SK-N-SH (cell line): Measurements from ENCODE around the gene PPP1CA. TPM values are rescaled to one million over a fixed set of nuclear protein-coding genes. Genes with fewer than 3 reads are reported as not detected.

Experiments
- CTCF ChIA-PET: fragments of 300-600, 350-600 bp; formaldehyde crosslinking; extraction: SDS; loops from one replicate; lab custom pipeline; 2021; lab: Yijun Ruan, JAX
- POLR2A ChIA-PET: fragments of 350-600 bp; sonication (Branson Sonifier 250); formaldehyde crosslinking; extraction: SDS; loops from one replicate; lab custom pipeline; 2020; ENCODE audit warnings: antibody characterized with exemption, inconsistent platforms; lab: Yijun Ruan, JAX
- DNase-seq: peaks from one replicate; pipeline ENCODE4 v3.0.0; 2012
- H2AFZ ChIP-seq: fragments of 200-600 bp; sonication (generic); 2 replicates; pipeline ENCODE4 v1.8.1; 2016; ENCODE audit warnings: antibody characterized with exemption, mild to moderate bottlenecking, low read depth
- H3F3A ChIP-seq: fragments of 200-600 bp; sonication (generic); replicated peaks from 2 replicates; pipeline ENCODE3; 2016; ENCODE audit warnings: antibody characterized with exemption, mild to moderate bottlenecking; ENCODE audit not compliant: insufficient read depth
- H3K27ac ChIP-seq, 2 experiments: fragments of 200-500 bp in 1 of 2; fragments of 200-600 bp in 1 of 2; sonication (Bioruptor generic) in 1 of 2; sonication (generic), shearing (Covaris generic) in 1 of 2; 2 replicates each; pipeline versions ENCODE4 v1.5.1 to v1.6.1; 2014 to 2016; ENCODE audit warnings: low read depth in 2 of 2, inconsistent platforms in 1 of 2, low read length in 1 of 2, mild to moderate bottlenecking in 1 of 2, mixed read lengths in 1 of 2
- H3K27me3 ChIP-seq: fragments of 200-600 bp; sonication (generic), shearing (Covaris generic); 2 replicates; pipeline ENCODE4 v1.6.1; 2016; ENCODE audit warnings: mixed run types; ENCODE audit not compliant: insufficient read depth
- H3K36me3 ChIP-seq, 2 experiments: fragments of 200-500 bp in 1 of 2; fragments of 200-600 bp in 1 of 2; sonication (Bioruptor generic) in 1 of 2; sonication (generic) in 1 of 2; replicated peaks in 1 of 2; 2 replicates each; pipeline versions ENCODE3 to v1.5.1; 2014 to 2016; ENCODE audit warnings: low read length in 1 of 2, mild to moderate bottlenecking in 1 of 2; ENCODE audit not compliant: insufficient read depth in 2 of 2, control insufficient read depth in 1 of 2
- H3K4me1 ChIP-seq, 2 experiments: fragments of 200-500 bp in 1 of 2; fragments of 200-600 bp in 1 of 2; sonication (Bioruptor generic) in 1 of 2; sonication (generic), shearing (Covaris generic) in 1 of 2; 2 replicates each; pipeline versions ENCODE4 v1.5.1 to v1.6.1; 2014 to 2016; ENCODE audit warnings: low read depth in 1 of 2, low read length in 1 of 2, mixed run types in 1 of 2; ENCODE audit not compliant: insufficient read depth in 2 of 2, control insufficient read depth in 1 of 2
- H3K4me2 ChIP-seq: fragments of 200-600 bp; sonication (generic), shearing (Covaris generic); 2 replicates; pipeline ENCODE4 v1.6.1; 2017; ENCODE audit warnings: mixed run types
- H3K4me3 ChIP-seq, 2 experiments: fragments of 200-500 bp in 1 of 2; fragments of 200-600 bp in 1 of 2; sonication (Bioruptor generic) in 1 of 2; sonication (generic), shearing (Covaris generic) in 1 of 2; 2 replicates each; pipeline versions ENCODE4 v1.5.1 to v1.8.1; 2014 to 2016; ENCODE audit warnings: low read depth in 2 of 2, inconsistent platforms in 1 of 2, low read length in 1 of 2, mild to moderate bottlenecking in 1 of 2, mixed read lengths in 1 of 2, moderate library complexity in 1 of 2
- H3K79me2 ChIP-seq: fragments of 200-600 bp; sonication (generic); 2 replicates; pipeline ENCODE4 v1.8.1; 2017; ENCODE audit warnings: mild to moderate bottlenecking; ENCODE audit not compliant: insufficient read depth
- H3K9ac ChIP-seq: fragments of 200-600 bp; sonication (generic); 2 replicates; pipeline ENCODE4 v1.6.1; 2017; ENCODE audit warnings: mixed run types
- H3K9me2 ChIP-seq: fragments of 200-600 bp; sonication (generic); 2 replicates; pipeline ENCODE4 v1.6.1; 2017; ENCODE audit warnings: mixed run types
- H3K9me3 ChIP-seq: fragments of 200-600 bp; sonication (generic); 2 replicates; pipeline ENCODE4 v1.6.1; 2017; ENCODE audit warnings: mixed run types, mild to moderate bottlenecking, moderate library complexity
- H4K20me1 ChIP-seq: fragments of 200-600 bp; sonication (generic); 2 replicates; pipeline ENCODE4 v1.6.1; 2017; ENCODE audit warnings: mild to moderate bottlenecking, mixed run types; ENCODE audit not compliant: insufficient read depth
- CHD2 ChIP-seq: fragments of 150-350 bp; IDR thresholded peaks from 2 replicates; pipeline ENCODE4 v1.6.1; 2018; ENCODE audit warnings: low read length; ENCODE audit not compliant: partially characterized antibody
- ELF1 ChIP-seq: IDR thresholded peaks from 2 replicates; pipeline ENCODE4 v1.4.0; 2012
- GABPA ChIP-seq: IDR thresholded peaks from 2 replicates; pipeline ENCODE4 v1.4.0; 2012; ENCODE audit warnings: low read depth, mild to moderate bottlenecking
- JUND ChIP-seq: IDR thresholded peaks from 2 replicates; pipeline ENCODE4 v1.4.0; 2012
- MXI1 ChIP-seq: IDR thresholded peaks from 2 replicates; pipeline ENCODE4 v1.6.1; 2012; ENCODE audit warnings: mild to moderate bottlenecking, low read depth, low read length, improper control_type of control experiment
- NRF1 ChIP-seq: IDR thresholded peaks from 2 replicates; pipeline ENCODE4 v1.6.1; 2012; ENCODE audit warnings: low read depth, mild to moderate bottlenecking, low read length
- RCOR1 ChIP-seq: fragments of 150-350 bp; IDR thresholded peaks from 2 replicates; pipeline ENCODE4 v1.6.1; 2017; ENCODE audit warnings: antibody characterized with exemption, low read length
- RXRA ChIP-seq: IDR thresholded peaks from 2 replicates; pipeline ENCODE4 v1.4.0; 2012; ENCODE audit warnings: low read depth, mild to moderate bottlenecking, borderline replicate concordance
- SMC3 ChIP-seq: IDR thresholded peaks from 2 replicates; pipeline ENCODE4 v1.6.1; 2012; ENCODE audit warnings: low read depth, low read length, improper control_type of control experiment
- TAF1 ChIP-seq: IDR thresholded peaks from 2 replicates; pipeline ENCODE4 v1.6.1; 2012; ENCODE audit warnings: low read depth, mild to moderate bottlenecking, low read length, moderate library complexity, borderline replicate concordance
- TCF12 ChIP-seq: IDR thresholded peaks from 2 replicates; pipeline ENCODE4 v1.4.0; 2012
- TEAD4 ChIP-seq: IDR thresholded peaks from 2 replicates; pipeline ENCODE4 v1.4.0; 2012; ENCODE audit warnings: mild to moderate bottlenecking, borderline replicate concordance; ENCODE audit not compliant: insufficient read depth
- USF1 ChIP-seq: IDR thresholded peaks from 2 replicates; pipeline ENCODE4 v1.4.0; 2012; ENCODE audit warnings: low read depth, borderline replicate concordance
- YY1 ChIP-seq: IDR thresholded peaks from 2 replicates; pipeline ENCODE4 v1.4.0; 2012; ENCODE audit warnings: low read depth, mild to moderate bottlenecking
- WGBS: methylation state at CpG from one replicate; pipeline ENCODE4 v1.1.6; 2017; ENCODE audit warnings: low lambda C conversion rate; 5-methylcytosine and 5-hydroxymethylcytosine counted together
- polyA plus RNA-seq, 3 experiments: library from polyadenylated mRNA; depleted of rRNA; stranded (reverse); fragments of >200 nt; gene quantifications; 2 replicates each; pipeline ENCODE4 v1.2.3, GENCODE V29; 2012
- TF ChIP-seq, protein P1 (sequence below): fragments of 200-600 bp; sonication (generic); IDR thresholded peaks from 2 replicates; pipeline ENCODE4 v1.6.1; 2017; ENCODE audit warnings: antibody characterized with exemption, mild to moderate bottlenecking, moderate library complexity
- TF ChIP-seq, protein P2 (sequence below): fragments of 150-350 bp; IDR thresholded peaks from 2 replicates; pipeline ENCODE4 v1.6.1; 2016; ENCODE audit warnings: mild to moderate bottlenecking, low read depth, low read length

PPP1CA gene
- polyA plus RNA-seq, 1 of the 3 experiments (the other 2 are of a cell fraction), result 261 TPM

DNA sequence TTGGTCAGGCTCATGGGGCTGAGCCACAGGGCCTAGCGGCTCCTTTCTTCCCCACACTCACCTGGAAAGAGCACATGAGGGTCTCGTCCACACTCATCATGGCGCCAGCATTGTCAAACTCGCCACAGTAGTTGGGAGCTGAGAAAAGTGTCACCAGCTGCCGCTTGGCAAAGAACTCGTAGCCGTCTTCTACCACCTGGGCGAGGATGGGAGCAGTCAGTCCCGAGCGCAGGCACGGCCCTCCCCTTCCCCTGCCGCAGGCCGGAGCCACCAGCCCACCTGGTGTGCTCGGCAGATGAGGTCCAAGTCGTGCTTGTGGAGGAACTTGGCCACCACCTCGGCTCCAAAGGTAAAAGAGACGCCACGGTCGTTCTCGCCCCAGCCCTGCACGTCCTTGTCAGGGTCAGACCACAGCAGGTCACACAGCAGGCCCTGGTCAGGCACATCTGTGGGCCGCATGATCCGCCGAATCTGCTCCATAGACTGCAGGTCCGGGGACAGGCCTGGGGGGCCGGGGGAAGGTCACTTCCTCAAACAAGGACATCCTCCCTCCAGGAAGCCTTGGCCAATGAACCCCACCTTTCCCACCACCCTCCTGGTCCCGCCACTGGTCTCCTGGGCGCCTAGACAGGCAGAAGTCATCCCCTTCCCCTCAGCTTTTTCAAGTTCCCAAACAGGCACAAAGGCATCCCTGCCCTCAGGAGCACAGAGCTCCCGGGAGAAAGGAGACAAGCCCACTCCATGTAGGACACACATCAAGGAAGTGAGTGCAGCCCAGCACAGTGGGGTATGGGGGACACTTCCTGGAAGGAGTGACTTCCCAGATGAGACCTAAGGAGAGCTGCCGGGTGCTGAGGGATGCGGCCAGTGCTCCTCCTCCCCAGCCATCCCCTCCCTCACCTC, 2.7 kb downstream of the PPP1CA start:
- Histone ChIP-seq H3K79me2 (peaks cover 25% of the 10 kb centered on the region), H3K36me3 (peaks cover 8 to 22% of the 10 kb centered on the region in 2 experiments), H3K27me3 (no peaks in the 10 kb centered on the region), H3K27ac (no peak overlapping the region), H4K20me1 (peaks cover 14% of the 10 kb centered on the region), H3K9me2 (no peaks in the 10 kb centered on the region), H3K4me2 (no peak overlapping the region; the same call in 1 of the 2 replicates), H3K9me3 (no peaks in the 10 kb centered on the region), H3K4me3 (no peak overlapping the region), H3F3A (peaks cover 5% of the 10 kb centered on the region), H3K9ac (no peak overlapping the region), H3K4me1 (peaks cover 9 to 17% of the 10 kb centered on the region in 2 experiments; a peak in 2 of 4 replicates), H2AFZ (no peak overlapping the region)
- ChIA-PET POLR2A (interaction anchor here (0.5 kb wide), 1 partner anchor 15 kb away, joined by 7 read pairs; no protein-coding TSS in a partner anchor), CTCF (interaction anchor here (4.1 to 4.9 kb wide), 2 partner anchors 16 to 70 kb away, joined by 29 to 32 read pairs; partner anchors contain the start of gene TMEM134)
- TF ChIP-seq TEAD4 (no peak), MXI1 (no peak), TCF12 (no peak), GABPA (no peak), YY1 (no peak), TAF1 (no peak), NRF1 (no peak), USF1 (no peak), JUND (no peak), CHD2 (no peak), RCOR1 (no peak), RXRA (no peak), SMC3 (no peak), ELF1 (no peak)
- TF ChIP-seq, protein P1, sequence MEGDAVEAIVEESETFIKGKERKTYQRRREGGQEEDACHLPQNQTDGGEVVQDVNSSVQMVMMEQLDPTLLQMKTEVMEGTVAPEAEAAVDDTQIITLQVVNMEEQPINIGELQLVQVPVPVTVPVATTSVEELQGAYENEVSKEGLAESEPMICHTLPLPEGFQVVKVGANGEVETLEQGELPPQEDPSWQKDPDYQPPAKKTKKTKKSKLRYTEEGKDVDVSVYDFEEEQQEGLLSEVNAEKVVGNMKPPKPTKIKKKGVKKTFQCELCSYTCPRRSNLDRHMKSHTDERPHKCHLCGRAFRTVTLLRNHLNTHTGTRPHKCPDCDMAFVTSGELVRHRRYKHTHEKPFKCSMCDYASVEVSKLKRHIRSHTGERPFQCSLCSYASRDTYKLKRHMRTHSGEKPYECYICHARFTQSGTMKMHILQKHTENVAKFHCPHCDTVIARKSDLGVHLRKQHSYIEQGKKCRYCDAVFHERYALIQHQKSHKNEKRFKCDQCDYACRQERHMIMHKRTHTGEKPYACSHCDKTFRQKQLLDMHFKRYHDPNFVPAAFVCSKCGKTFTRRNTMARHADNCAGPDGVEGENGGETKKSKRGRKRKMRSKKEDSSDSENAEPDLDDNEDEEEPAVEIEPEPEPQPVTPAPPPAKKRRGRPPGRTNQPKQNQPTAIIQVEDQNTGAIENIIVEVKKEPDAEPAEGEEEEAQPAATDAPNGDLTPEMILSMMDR, result no peak
- TF ChIP-seq, protein P2, sequence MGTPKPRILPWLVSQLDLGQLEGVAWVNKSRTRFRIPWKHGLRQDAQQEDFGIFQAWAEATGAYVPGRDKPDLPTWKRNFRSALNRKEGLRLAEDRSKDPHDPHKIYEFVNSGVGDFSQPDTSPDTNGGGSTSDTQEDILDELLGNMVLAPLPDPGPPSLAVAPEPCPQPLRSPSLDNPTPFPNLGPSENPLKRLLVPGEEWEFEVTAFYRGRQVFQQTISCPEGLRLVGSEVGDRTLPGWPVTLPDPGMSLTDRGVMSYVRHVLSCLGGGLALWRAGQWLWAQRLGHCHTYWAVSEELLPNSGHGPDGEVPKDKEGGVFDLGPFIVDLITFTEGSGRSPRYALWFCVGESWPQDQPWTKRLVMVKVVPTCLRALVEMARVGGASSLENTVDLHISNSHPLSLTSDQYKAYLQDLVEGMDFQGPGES, result no peak
- DNase-seq, result no peak
- 92% methylated on average over 25 of the region's 31 CpGs for WGBS
